ENCODE data around the gene CASP14.
A peak's percentile ranks its signal among the peaks of the same experiment; 100 is the strongest.
"Not testable (repeated sequence)": the region's sequence is repeated elsewhere in the genome, so short reads cannot be mapped to it uniquely, and the experiment has no call there.

Gene CASP14

GRCh38 chr19:15075806-15076205, 26.5 kb downstream of the CASP14 start:
- no peak overlapping the region for H3K4me3 ChIP-seq (ENCODE audit: low read depth, low read length)
- no peak for DNase-seq (ENCODE audit: low read depth)
- no peak for TF ChIP-seq CTCF (IDR thresholded peaks at IDR 0.05; ENCODE audit: low read depth, low read length)
- no peak for TF ChIP-seq MAX (IDR thresholded peaks at IDR 0.05; ENCODE audit: low read depth, low read length)
- no peak for TF ChIP-seq MYC (IDR thresholded peaks at IDR 0.05; ENCODE audit: low read depth, low read length)
- no peak for TF ChIP-seq POLR2A (IDR thresholded peaks at IDR 0.05; ENCODE audit: extremely low read depth, insufficient read length)

GRCh38 chr19:15080002-15080401, 30.7 kb downstream of the CASP14 start:
- peak; percentile 13 for DNase-seq (ENCODE audit: low read depth)

GRCh38 chr19:15081911-15082310, 32.6 kb downstream of the CASP14 start, which contains the start of gene OR1I1:
OR1I1 (plus strand) TSS chr19:15082211; CDS start chr19:15087066, 4,855 bp downstream.
- no peak for DNase-seq (ENCODE audit: low read depth)
- TF ChIP-seq POLR2A (IDR thresholded peaks at IDR 0.05; ENCODE audit: extremely low read depth, insufficient read length): no peak
- no peak for TF ChIP-seq CTCF (IDR thresholded peaks at IDR 0.05; ENCODE audit: low read depth, low read length)
- no peak for TF ChIP-seq MYC (IDR thresholded peaks at IDR 0.05; ENCODE audit: low read depth, low read length)
- TF ChIP-seq MAX (IDR thresholded peaks at IDR 0.05; ENCODE audit: low read depth, low read length): no peak
- H3K4me3 ChIP-seq (ENCODE audit: low read depth, low read length): no peak within 1 kb of the TSS

More at GRCh38 chr19:15080002-15080401, 30.7 kb downstream of the CASP14 start:
- not testable (repeated sequence) for H3K4me3 ChIP-seq (ENCODE audit: low read depth, low read length)

GRCh38 chr19:15087182-15087581, 37.9 kb downstream of the CASP14 start:
- TF ChIP-seq POLR2A (IDR thresholded peaks at IDR 0.05; ENCODE audit: extremely low read depth, insufficient read length) (no peak), CTCF (IDR thresholded peaks at IDR 0.05; ENCODE audit: low read depth, low read length) (no peak), MAX (IDR thresholded peaks at IDR 0.05; ENCODE audit: low read depth, low read length) (no peak)
- DNase-seq (ENCODE audit: low read depth): no peak
- H3K4me3 ChIP-seq (ENCODE audit: low read depth, low read length): no peak overlapping the region

- peak; percentile 70 for DNase-seq (ENCODE audit: low read depth)
- no peak overlapping the region for H3K4me3 ChIP-seq (ENCODE audit: low read depth, low read length)
- no peak for TF ChIP-seq MAX (IDR thresholded peaks at IDR 0.05; ENCODE audit: low read depth, low read length)
- TF ChIP-seq MYC (IDR thresholded peaks at IDR 0.05; ENCODE audit: low read depth, low read length): no peak
- TF ChIP-seq CTCF (IDR thresholded peaks at IDR 0.05; ENCODE audit: low read depth, low read length): peak; percentile 44
- no peak for TF ChIP-seq POLR2A (IDR thresholded peaks at IDR 0.05; ENCODE audit: extremely low read depth, insufficient read length)
These were observed 42.9 kb downstream of the CASP14 start for GRCh38 chr19:15091918-15092753.

GRCh38 chr19:15093001-15093400, 43.7 kb downstream of the CASP14 start:
- TF ChIP-seq POLR2A (IDR thresholded peaks at IDR 0.05; ENCODE audit: extremely low read depth, insufficient read length): no peak
- TF ChIP-seq MAX (IDR thresholded peaks at IDR 0.05; ENCODE audit: low read depth, low read length): no peak
- no peak for TF ChIP-seq MYC (IDR thresholded peaks at IDR 0.05; ENCODE audit: low read depth, low read length)
- TF ChIP-seq CTCF (IDR thresholded peaks at IDR 0.05; ENCODE audit: low read depth, low read length): no peak
- no peak for DNase-seq (ENCODE audit: low read depth)

More at GRCh38 chr19:15093001-15093400, 43.7 kb downstream of the CASP14 start:
- no peak overlapping the region for H3K4me3 ChIP-seq (ENCODE audit: low read depth, low read length)

Measured in NB4 (cell line).